OCI-M2 (cell line): ENCODE measurements around the gene IL36A.

Source experiments
- DNase-seq: peaks from one replicate; lab custom pipeline; 2025; ENCODE audit not compliant: unreplicated experiment; lab: John Stamatoyannopoulos, UW

Gene IL36A

GRCh38 chr2:113002677-113003076, 2.6 kb upstream of the IL36A start:
- no peak for DNase-seq

GRCh38 chr2:113007250-113007649, 2.0 kb downstream of the IL36A start:
- DNase-seq, result no peak

DNA sequence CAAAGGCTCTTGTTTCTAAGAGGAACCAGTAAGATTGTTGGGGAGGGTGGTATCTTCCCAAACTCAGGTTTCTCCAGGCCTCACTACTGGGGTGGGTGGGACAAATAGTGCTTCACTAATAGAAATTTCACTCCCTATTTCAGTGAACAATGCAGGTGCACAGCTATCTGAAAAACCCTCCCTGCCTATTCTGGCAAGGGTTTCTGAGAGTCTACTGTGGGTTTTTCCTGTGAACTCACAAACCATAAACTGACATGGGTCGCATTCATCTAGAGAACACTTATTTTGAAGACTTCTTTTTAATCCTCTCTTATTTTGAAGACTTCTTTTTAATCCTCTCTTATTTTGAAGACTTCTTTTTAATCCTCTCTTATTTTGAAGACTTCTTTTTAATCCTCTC, 4.4 kb downstream of the IL36A start:
- DNase-seq, result no peak

GRCh38 chr2:113010088-113010487, 4.8 kb downstream of the IL36A start:
- DNase-seq, result no peak

- no peak for DNase-seq
Observed at GRCh38 chr2:113011108-113011507, 5.8 kb downstream of the IL36A start.

DNA sequence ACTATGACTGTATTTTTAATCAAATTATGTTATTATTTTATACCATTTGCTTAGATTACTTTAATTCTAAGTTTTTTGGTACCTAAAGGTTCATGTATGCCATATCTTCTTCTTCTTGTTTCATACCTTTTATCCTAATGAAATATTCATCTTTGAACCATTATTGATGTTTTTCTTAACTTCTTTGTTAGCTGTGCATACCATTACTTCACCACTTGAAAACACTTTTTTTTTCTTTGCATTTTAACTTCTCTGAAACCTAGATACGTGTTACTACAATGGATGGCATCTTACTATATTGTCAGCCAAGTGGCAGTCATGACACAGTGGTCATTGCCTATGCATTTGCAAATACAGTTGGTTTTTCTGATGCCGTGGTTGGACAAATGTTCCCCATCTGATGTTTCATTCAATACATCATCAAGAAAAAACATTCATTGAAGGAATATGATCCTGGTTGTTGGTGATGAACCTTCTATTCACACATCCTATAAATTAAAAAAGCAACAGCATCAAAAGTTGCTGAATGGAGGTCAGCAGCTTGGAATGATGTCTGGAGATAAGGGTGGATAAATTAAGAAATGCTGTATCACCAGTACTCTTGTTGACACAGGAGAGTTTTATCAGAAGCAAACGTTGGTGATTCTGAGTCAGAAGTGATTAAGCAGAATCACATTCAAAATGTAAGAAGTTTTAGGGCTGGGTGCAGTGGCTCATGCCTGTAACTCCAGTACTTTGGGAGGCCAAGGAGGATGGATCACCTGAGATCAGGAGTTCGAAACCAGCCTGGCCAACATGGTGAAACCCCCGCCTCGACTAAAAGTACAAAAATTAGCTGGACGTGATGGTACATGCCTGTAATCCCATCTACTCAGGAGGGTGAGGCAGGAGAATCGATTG, 7.4 kb downstream of the IL36A start:
- DNase-seq, result no peak

- no peak for DNase-seq
Observed at GRCh38 chr2:113013336-113013661, 8.0 kb downstream of the IL36A start.

DNA sequence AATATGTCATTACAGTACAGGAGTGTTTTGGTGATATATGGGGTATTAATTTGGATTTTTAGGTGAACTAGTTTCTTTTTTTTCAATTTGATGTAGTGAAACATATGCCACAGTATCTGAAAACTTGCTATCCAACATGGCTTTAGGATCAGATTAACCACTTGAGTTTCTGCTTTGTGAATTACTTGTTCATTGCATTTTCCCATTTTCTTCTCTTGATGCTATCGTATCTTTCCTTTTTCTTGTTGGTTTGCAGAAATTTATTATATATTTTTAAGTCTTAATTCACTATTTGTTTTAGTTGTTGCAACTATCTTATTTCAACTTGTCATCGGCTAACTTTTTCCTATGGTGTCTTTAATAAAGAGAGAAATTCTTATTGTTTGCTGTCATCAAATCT, 8.8 kb downstream of the IL36A start:
- DNase-seq, result no peak

GRCh38 chr2:113015042-113015441, 9.8 kb downstream of the IL36A start:
- no peak for DNase-seq

DNA sequence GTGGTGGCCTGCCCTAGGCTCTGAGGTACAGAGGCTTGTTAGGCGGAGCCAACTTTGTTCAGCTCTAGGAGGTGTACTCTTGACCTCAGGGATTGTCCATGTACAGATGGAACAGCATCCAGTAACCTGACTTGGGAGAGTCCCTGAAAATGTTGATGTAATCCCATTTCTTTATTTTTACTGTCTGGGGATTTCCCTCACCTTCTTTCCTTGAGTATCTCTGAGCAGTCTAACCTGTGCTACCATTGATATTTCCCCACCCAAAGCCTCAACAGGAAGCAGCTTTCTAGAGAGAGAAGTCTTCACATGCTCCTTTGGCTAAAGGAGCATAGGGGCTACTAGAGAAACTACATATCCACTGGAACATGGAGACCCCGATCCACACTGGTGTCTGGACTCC, 10.4 kb downstream of the IL36A start:
- no peak for DNase-seq

- no peak for DNase-seq
Observed at GRCh38 chr2:113018509-113018908, 13.2 kb downstream of the IL36A start.

DNA sequence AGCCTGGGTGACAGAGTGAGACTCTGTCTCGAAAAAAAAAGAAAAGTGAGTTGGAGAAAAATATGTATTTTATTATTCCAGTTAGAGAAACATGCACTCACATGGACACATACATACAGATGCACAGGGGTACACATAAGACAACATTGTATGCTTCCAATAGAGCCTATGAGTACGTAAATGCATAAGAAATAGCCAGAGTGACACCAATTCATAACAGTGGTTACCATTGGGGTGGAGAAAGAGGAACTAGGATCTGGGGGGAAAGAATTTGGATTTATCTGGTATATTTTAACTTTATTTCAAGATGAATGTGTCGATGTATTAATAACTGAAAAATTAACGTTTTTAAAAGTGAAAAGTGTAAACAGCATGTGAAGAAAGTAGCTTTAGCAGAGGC, 16.1 kb downstream of the IL36A start:
- no peak for DNase-seq

DNA sequence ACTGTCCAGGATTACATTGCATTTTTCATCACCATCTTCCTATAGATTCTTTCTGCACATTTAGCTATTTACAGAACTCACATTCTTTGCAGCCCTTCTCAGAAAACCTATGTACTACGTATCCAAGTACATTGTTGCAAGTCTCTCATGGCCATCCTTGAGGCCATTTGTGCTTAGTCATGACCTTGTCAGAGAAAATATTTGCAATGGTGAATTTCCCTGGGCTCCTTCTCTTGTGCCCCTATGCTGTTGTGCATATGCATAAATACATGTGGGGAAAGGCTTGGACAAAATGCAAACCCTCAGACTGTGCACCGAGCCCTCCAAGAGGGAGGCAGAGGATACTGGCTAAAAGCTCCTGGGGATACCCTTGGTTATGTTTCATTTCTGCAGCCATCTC, 19.5 kb downstream of the IL36A start:
- no peak for DNase-seq

DNA sequence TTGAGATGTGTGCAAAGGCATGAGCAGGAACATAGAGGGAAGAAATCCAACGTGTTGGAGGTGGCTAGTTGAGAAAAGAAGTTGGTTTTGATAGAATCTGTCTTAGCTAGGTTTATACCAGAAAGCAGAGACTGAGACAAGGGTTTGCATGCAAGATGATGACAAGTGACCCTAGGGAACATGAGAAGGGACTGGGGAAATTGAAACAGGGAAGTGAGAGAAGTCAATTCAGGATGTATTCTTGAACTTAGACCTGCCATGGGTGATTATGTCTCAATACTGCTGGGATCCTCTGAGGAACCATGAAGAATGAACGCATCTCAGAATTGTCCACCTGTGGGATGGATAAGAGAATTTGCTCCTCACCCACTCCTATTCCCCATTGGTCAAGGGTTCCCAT, 20.5 kb downstream of the IL36A start:
- no peak for DNase-seq

- no peak for DNase-seq
Observed at GRCh38 chr2:113027691-113028090, 22.4 kb downstream of the IL36A start.

GRCh38 chr2:113028112-113028511, 22.9 kb downstream of the IL36A start:
- DNase-seq, result no peak

DNA sequence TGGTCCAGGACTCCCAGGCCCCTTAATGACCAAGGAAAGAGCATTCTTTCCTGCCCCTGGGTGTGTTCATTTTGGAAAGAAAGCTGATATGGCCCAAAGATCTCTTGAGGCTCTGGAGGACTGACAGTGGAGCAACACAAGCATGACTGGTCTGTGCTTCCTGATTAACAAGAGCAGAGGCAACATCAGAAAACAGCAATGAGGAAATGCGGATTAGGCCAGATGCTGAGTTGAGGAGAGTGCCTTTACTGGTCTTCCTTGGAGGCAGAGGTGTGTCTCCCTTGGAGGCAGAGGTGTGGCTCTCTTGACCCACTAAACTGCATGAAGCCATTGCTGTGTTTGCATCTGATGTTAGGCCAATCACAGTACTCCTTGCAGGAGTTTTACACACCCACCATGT, 27.5 kb downstream of the IL36A start:
- no peak for DNase-seq

- no peak for DNase-seq
Observed at GRCh38 chr2:113034016-113034415, 28.8 kb downstream of the IL36A start.

DNA sequence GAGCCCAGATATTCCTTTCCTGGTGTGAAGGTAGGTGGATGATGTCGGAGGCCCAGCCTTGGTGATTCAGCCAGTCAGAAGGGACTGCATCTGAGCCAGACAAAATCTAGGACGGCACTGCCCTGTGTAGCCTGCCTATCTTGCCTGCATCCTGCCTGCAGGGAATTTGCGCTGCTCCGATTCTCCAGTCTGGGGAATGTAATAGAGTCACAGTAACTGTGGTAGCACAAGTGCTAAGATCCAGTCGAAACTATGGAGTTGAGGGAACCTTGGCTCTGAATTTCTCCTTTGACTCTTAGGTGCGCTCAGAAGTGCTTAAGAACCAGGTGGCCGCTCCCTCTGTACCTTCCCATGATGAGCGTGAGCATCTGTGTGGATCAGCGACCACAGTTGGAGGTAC, 31.5 kb downstream of the IL36A start:
- DNase-seq, result no peak

GRCh38 chr2:113038291-113038690, 33.0 kb downstream of the IL36A start:
- DNase-seq, result no peak

DNA sequence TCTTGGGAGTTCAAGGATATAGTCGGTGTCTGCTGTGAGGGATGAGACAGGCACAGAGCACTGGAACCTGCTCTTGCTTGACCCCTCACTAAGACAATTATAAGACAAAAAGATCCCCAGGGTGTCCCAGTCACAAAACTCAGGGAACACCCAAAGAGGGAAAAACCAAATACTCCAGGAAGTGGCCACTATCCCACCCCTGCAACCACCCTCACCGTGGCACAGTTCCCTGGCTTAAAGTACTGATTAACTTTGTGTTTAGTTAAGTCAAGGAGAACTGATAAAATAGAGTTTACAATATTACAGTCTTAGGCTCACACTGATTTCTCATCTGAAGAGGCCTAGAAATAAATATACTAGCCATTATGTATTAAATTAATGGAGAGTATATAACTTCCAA, 33.9 kb downstream of the IL36A start:
- no peak for DNase-seq

DNA sequence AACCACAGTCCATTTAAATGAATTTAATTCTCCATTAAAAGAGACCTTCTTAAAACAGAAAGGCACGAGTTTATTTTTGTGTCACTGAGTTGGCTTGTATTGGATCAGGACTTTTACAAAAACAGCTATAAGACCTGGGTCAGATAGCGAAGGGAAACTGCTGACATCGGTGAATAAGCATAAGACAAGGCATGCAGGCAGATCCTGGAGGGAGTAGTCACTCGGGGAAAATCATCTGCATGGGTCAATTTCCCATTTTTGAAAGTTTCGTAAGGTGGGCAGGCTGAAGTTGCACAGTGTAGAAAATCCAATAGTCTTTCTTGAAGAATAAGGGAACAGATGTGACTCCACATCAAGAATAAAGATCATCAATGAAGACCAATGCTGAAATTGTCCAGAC, 34.5 kb downstream of the IL36A start:
- no peak for DNase-seq

DNA sequence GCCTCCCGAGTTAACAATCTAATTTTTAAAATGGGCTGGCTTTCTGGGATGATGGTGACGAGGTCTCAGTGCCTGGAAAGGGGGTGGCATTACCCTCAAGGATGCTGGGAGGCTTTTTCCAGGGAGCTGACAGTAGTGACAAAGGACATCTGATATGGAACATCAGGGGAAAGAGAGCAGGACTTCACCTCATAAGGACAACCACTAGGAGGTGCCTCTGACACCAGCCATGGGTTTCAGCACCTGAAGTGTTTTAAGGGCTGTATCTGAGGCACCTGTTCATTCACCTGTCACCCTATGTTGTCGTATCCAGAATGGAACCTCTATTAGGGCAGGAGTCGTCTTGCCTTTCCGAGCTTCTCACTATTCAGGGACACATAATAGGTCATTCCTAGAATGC, 36.6 kb downstream of the IL36A start:
- no peak for DNase-seq
